ENCODE measurements around the gene YWHAB. TPM values are rescaled to one million over a fixed set of nuclear protein-coding genes. Genes with fewer than 3 reads are reported as not detected.

Gene YWHAB
- total RNA-seq, 1 experiment from 2014 or later: 224 TPM

- peaks cover 57% of the 10 kb centered on the region for H3K36me3 ChIP-seq (ENCODE audit: insufficient read depth, low read length, poor library complexity, severe bottlenecking)
- ChIA-PET POLR2A (ENCODE audit: low non-redundant PET) (no interaction called here), CTCF (no interaction called here)
These were observed 16.5 kb downstream of the YWHAB start for GRCh38 chr20:44901974-44902373.

DNA sequence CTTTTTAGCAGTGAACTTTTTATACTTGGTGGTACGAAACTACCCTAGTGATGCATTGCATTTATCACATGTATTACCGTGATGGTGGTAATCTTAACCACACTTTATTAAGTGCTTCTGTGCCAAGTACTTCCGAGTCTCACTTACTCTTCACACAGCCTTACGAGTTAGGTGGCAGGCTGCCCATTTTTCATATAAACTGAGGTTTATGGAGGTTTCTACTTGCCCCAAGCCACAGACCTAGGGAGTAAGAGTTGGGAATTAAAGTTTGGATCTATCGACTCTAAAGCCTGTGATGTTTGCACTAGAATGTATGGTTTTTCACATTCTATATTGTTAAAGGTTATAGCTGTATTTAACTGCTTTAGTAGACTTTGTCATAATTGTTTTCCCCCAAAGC, 18.9 kb downstream of the YWHAB start:
- Histone ChIP-seq H3K4me1 (ENCODE audit: insufficient read depth, low read length, poor library complexity, severe bottlenecking) (peaks cover 3% of the 10 kb centered on the region), H3K36me3 (ENCODE audit: insufficient read depth, low read length, poor library complexity, severe bottlenecking) (peaks cover 60% of the 10 kb centered on the region), H3K27ac (ENCODE audit: low read depth, low read length, poor library complexity, severe bottlenecking) (no peak overlapping the region), H3K4me3 (ENCODE audit: low read depth, low read length, poor library complexity, severe bottlenecking) (no peak overlapping the region), H3K27me3 (replicated peaks; ENCODE audit: insufficient read depth, low read depth, low read length, poor library complexity) (no peaks in the 10 kb centered on the region), H3K9me3 (ENCODE audit: low read depth, low read length, poor library complexity, severe bottlenecking) (no peaks in the 10 kb centered on the region)
- intact Hi-C loops (cut with micrococcal nuclease; ENCODE audit: unreplicated experiment): no loop called here
- no peak for DNase-seq (ENCODE audit: low spot score)
- CTCF ChIA-PET: no interaction called here
- TF ChIP-seq CTCF (conservative IDR thresholded peaks at IDR 0.05; ENCODE audit: low read depth, low read length) (no peak), EZH2 (IDR thresholded peaks at IDR 0.05; ENCODE audit: borderline replicate concordance, low read depth, low read length, poor library complexity, severe bottlenecking) (no peak)
- no TSS peak for BruUV-seq (replicated peaks)
- POLR2A ChIA-PET (ENCODE audit: low non-redundant PET): no interaction called here

More at GRCh38 chr20:44901974-44902373, 16.5 kb downstream of the YWHAB start:
- Histone ChIP-seq H3K9me3 (ENCODE audit: low read depth, low read length, poor library complexity, severe bottlenecking) (no peaks in the 10 kb centered on the region), H3K4me3 (ENCODE audit: low read depth, low read length, poor library complexity, severe bottlenecking) (no peak overlapping the region), H3K4me1 (ENCODE audit: insufficient read depth, low read length, poor library complexity, severe bottlenecking) (peaks cover 3% of the 10 kb centered on the region), H3K27ac (ENCODE audit: low read depth, low read length, poor library complexity, severe bottlenecking) (no peak overlapping the region), H3K27me3 (replicated peaks; ENCODE audit: insufficient read depth, low read depth, low read length, poor library complexity) (no peaks in the 10 kb centered on the region)
- TF ChIP-seq EZH2 (IDR thresholded peaks at IDR 0.05; ENCODE audit: borderline replicate concordance, low read depth, low read length, poor library complexity, severe bottlenecking): no peak
- TF ChIP-seq CTCF (conservative IDR thresholded peaks at IDR 0.05; ENCODE audit: low read depth, low read length): no peak
- DNase-seq (ENCODE audit: low spot score): peak; percentile 23
- intact Hi-C loops (cut with micrococcal nuclease; ENCODE audit: unreplicated experiment): no loop called here
- BruUV-seq (replicated peaks): no TSS peak

DNA sequence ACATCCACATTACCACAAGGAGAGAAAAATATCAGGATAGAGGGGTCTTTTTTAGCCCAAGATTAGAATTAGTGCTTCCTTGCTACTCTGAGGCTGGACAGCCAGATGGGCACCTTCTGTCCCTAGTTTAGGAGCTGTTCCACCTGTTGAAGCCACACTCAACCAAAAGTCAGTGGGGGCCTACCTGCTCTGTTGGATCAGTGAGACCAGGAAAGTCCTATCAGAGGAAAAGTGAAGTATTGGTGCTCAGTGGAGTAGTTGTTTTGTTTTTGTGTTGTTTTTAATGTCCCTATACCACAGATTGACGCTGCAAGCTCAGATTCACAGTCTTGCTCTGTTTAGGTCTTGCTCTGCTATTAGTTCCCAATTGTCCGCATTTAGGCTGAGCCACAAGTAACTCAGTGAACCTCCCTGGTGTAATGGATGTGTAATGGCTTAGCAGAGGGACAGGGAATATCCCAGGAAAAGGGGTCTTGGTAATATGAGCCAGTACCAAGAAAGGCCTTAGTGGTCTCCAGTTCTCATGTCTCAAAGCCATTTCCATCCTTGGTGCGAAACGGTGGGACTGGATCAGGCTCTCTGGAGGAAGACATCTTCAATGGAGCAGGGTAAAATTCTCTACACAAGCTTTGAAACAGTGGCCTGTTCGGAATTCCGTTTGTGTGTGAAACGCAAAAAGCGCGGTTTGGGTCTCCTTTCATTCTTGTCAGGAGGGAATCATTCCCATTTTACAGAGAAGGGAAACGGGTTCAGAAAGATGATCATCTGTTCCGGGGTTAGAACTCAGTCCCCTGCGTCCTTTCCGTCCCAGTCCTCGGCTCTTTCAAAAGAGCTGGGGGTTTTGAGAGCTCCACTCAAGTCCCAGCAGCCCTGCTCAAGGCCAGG, 23.7 kb downstream of the YWHAB start:
- no peak for DNase-seq (ENCODE audit: low spot score)
- H3K4me3 ChIP-seq (ENCODE audit: low read depth, low read length, poor library complexity, severe bottlenecking): peak overlapping the region; percentile 87
- POLR2A ChIA-PET (ENCODE audit: low non-redundant PET): no interaction called here
- no TSS peak for BruUV-seq (replicated peaks)
- H3K9me3 ChIP-seq (ENCODE audit: low read depth, low read length, poor library complexity, severe bottlenecking): no peaks in the 10 kb centered on the region
- intact Hi-C loops (cut with micrococcal nuclease; ENCODE audit: unreplicated experiment): no loop called here
- CTCF ChIA-PET: no interaction called here
- H3K27me3 ChIP-seq (replicated peaks; ENCODE audit: insufficient read depth, low read depth, low read length, poor library complexity): no peaks in the 10 kb centered on the region
- H3K4me1 ChIP-seq (ENCODE audit: insufficient read depth, low read length, poor library complexity, severe bottlenecking): no peaks in the 10 kb centered on the region
- H3K36me3 ChIP-seq (ENCODE audit: insufficient read depth, low read length, poor library complexity, severe bottlenecking): peaks cover 48% of the 10 kb centered on the region
- H3K27ac ChIP-seq (ENCODE audit: low read depth, low read length, poor library complexity, severe bottlenecking): peak overlapping the region; percentile 57
- no peak for TF ChIP-seq EZH2 (IDR thresholded peaks at IDR 0.05; ENCODE audit: borderline replicate concordance, low read depth, low read length, poor library complexity, severe bottlenecking)
- no peak for TF ChIP-seq CTCF (conservative IDR thresholded peaks at IDR 0.05; ENCODE audit: low read depth, low read length)
